Skeletal muscle tissue (tissue), 4 donors: ENCODE measurements around the gene PLG. TPM values are rescaled to one million over a fixed set of nuclear protein-coding genes. Genes with fewer than 3 reads are reported as not detected.
"Not testable (repeated sequence)": the region's sequence is repeated elsewhere in the genome, so short reads cannot be mapped to it uniquely, and the experiment has no call there.

Source experiments
- H3K27ac ChIP-seq: one replicate; pipeline ENCODE4 v1.7.0; 2013; ENCODE audit warnings: mild to moderate bottlenecking, low read depth, low read length, inconsistent platforms
- H3K27me3 ChIP-seq, 3 donors: one replicate each; pipeline ENCODE4 v1.7.0; 2013; ENCODE audit warnings: low read length in 3 of 3; ENCODE audit not compliant: control insufficient read depth in 3 of 3, insufficient read depth in 3 of 3
- H3K36me3 ChIP-seq, 3 donors: one replicate each; pipeline ENCODE4 v1.7.0; 2013; ENCODE audit warnings: low read length in 3 of 3; ENCODE audit not compliant: control insufficient read depth in 3 of 3, insufficient read depth in 3 of 3
- H3K4me1 ChIP-seq, 3 donors: one replicate each; pipeline ENCODE4 v1.7.0; 2013; ENCODE audit warnings: low read length in 3 of 3, mild to moderate bottlenecking in 3 of 3; ENCODE audit not compliant: control insufficient read depth in 3 of 3, insufficient read depth in 3 of 3
- H3K4me3 ChIP-seq, 3 donors: one replicate each; pipeline ENCODE4 v1.7.0; 2013; ENCODE audit warnings: low read length in 3 of 3
- H3K9ac ChIP-seq, 3 donors: one replicate each; pipeline ENCODE4 v1.7.0; 2013; ENCODE audit warnings: low read length in 3 of 3, mild to moderate bottlenecking in 3 of 3, moderate library complexity in 2 of 3, low read depth in 1 of 3
- H3K9me3 ChIP-seq, 3 donors: one replicate each; pipeline ENCODE4 v1.7.0; 2013; ENCODE audit warnings: low read length in 3 of 3; ENCODE audit not compliant: control insufficient read depth in 3 of 3
- total RNA-seq: library from RNA; depleted of rRNA; stranded (reverse); fragments of >200 nt; gene quantifications from one replicate; pipeline ENCODE4 v1.2.3, GENCODE V29; 2014
- donor health status: Osteomylitis.

The PLG gene
- total RNA-seq, 1 donor from 2014 or later = 2.6 TPM

DNA sequence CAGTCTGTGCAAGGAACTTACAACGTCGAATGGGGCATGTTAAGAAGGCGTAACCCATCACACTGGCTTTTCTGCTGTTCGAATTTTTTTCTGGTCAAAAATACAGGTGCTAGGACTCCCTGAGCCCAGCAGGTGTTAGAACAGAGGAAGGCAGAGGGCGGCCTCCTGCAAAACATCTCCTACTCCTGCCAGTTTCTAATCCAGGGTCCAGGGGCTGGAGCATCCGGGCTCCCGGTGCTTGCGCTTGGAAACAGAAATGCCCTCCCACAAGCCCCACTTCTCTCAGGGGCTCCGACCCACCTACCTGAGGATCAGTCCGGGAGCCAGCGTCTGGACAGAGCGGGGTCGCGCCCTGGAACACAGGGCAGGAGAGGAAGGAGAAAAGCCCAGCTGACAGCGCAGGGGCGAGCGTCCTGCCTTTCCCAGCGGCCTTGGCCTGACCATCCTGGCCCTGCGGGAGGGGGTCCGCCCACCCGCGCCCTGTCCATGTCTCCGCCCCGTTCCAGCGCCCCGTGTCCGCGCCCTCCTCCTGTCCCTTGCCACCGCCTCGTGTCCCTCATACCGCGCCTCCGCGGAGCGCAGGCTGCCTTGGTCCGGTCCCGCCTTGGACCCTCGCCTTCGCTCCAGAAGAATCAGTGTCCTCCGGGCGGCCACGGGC is 23.2 kb upstream of the PLG start:
- Histone ChIP-seq H3K9ac (no peak overlapping the region), H3K27ac (no peak overlapping the region), H3K9me3 (peaks cover 0 to 2% (median 0%) of the 10 kb centered on the region in 3 donors), H3K27me3 (peaks cover 0 to 6% (median 0%) of the 10 kb centered on the region in 3 donors), H3K4me1 (no peaks in the 10 kb centered on the region), H3K36me3 (no peaks in the 10 kb centered on the region), H3K4me3 (no peak overlapping the region)

- Histone ChIP-seq H3K4me1 (no peaks in the 10 kb centered on the region), H3K27ac (no peak overlapping the region), H3K9ac (no peak overlapping the region), H3K4me3 (no peak overlapping the region), H3K36me3 (no peaks in the 10 kb centered on the region), H3K27me3 (peaks cover 0 to 6% (median 0%) of the 10 kb centered on the region in 3 donors), H3K9me3 (peaks cover 0 to 2% (median 0%) of the 10 kb centered on the region in 3 donors)
These were observed 22.7 kb upstream of the PLG start for GRCh38 chr6:160679402-160679769.

DNA sequence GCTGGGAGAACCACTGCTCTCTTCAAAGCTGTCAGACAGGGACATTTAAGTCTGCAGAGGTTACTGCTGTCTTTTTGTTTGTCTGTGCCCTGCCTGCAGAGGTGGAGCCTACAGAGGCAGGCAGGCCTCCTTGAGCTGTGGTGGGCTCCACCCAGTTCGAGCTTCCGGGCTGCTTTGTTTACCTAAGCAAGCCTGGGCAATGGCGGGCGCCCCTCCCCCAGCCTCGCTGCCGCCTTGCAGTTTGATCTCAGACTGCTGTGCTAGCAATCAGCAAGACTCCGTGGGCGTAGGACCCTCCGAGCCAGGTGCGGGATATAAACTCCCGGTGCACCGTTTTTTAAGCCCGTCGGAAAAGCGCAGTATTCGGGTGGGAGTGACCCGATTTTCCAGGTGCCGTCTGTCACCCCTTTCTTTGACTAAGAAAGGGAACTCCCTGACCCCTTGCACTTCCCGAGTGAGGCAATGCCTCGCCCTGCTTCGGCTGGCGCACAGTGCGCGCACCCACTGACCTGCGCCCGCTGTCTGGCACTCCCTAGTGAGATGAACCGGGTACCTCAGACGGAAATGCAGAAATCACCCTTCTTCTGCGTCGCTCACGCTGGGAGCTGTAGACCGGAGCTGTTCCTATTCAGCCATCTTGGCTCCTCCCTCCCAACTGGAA is 16.8 kb upstream of the PLG start:
- H3K4me1 ChIP-seq, H3K36me3 ChIP-seq, H3K9me3 ChIP-seq, H3K9ac ChIP-seq, H3K4me3 ChIP-seq, H3K27me3 ChIP-seq, H3K27ac ChIP-seq: not testable (repeated sequence)

GRCh38 chr6:160685762-160686450 is 16.1 kb upstream of the PLG start:
- no peak overlapping the region for H3K27ac ChIP-seq
- H3K4me1 ChIP-seq = no peaks in the 10 kb centered on the region
- no peak overlapping the region for H3K9ac ChIP-seq
- H3K36me3 ChIP-seq = no peaks in the 10 kb centered on the region
- H3K4me3 ChIP-seq = no peak overlapping the region
- H3K9me3 ChIP-seq = no peaks in the 10 kb centered on the region
- no peaks in the 10 kb centered on the region for H3K27me3 ChIP-seq

DNA sequence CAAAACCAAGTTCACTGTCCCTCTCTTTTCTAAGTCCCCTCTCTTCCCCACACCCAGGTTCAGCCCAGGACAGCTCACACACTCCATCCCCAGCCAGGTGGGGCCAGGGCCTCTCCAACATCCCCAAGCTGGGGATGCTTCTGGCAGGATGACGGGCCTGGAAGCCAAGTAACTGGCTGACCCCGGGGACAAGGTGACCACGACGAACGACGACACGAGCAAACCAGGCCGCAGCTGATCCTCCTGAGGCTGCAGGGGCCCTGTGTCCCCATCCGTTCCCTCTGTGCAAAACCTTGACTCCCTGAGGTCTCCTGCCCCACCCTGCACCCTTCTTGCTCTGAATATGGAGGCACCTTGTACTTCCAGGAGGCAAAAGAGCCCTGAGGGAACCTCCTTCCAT is 11.6 kb upstream of the PLG start:
- Histone ChIP-seq H3K27me3 (no peaks in the 10 kb centered on the region), H3K4me3 (no peak overlapping the region), H3K36me3 (no peaks in the 10 kb centered on the region), H3K9ac (no peak overlapping the region), H3K27ac (no peak overlapping the region), H3K4me1 (no peaks in the 10 kb centered on the region), H3K9me3 (no peaks in the 10 kb centered on the region)

DNA sequence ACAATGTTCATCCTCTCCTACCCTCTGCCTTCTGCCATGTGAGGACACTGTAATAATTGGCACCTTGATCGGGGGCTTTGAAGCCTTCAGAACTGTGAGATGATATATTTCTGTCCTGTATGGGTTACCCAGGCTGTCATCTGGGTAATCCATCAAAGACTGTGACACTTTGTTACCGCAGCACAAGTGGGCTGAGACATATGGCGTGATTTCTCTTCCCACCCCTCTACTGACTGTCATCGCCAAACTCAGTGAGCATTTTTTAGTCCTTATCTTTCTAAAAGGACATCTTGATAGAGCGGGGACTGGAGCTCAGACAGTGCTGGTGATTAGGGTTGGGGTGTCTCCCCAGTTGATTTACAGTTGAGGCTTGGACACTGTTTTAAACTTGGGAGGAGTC is 10.4 kb upstream of the PLG start:
- H3K27me3 ChIP-seq = no peaks in the 10 kb centered on the region
- no peaks in the 10 kb centered on the region for H3K4me1 ChIP-seq
- no peak overlapping the region for H3K4me3 ChIP-seq
- no peak overlapping the region for H3K27ac ChIP-seq
- H3K9ac ChIP-seq = no peak overlapping the region
- H3K36me3 ChIP-seq = no peaks in the 10 kb centered on the region
- H3K9me3 ChIP-seq = no peaks in the 10 kb centered on the region

GRCh38 chr6:160692369-160692959 is 9.6 kb upstream of the PLG start:
- no peaks in the 10 kb centered on the region for H3K36me3 ChIP-seq
- no peak overlapping the region for H3K4me3 ChIP-seq
- H3K4me1 ChIP-seq = no peaks in the 10 kb centered on the region
- no peaks in the 10 kb centered on the region for H3K9me3 ChIP-seq
- no peaks in the 10 kb centered on the region for H3K27me3 ChIP-seq
- no peak overlapping the region for H3K9ac ChIP-seq
- H3K27ac ChIP-seq = no peak overlapping the region

GRCh38 chr6:160695025-160695424 is 7.0 kb upstream of the PLG start:
- not testable (repeated sequence) for H3K9me3 ChIP-seq, H3K9ac ChIP-seq, H3K27ac ChIP-seq, H3K4me3 ChIP-seq, H3K4me1 ChIP-seq, H3K36me3 ChIP-seq, H3K27me3 ChIP-seq

DNA sequence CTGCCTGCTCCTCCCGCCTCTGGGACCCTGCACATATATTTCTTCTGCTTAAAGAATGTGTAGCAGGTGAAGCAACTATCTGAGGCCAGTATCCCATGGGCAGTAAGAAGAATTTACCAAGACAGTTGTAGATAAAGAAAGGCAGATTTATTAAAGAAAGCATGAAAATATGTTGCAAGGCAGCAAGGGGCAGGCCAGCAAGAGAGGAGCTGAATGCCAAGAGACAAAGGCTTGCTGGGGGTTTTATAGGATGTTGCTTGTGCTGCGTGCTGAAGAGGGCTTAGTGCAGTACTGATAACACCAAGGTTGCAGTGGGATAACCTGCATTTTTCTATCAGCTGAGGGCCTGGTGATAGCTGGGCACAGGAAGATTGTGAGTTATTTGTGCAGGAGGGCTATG is 6.4 kb upstream of the PLG start:
- H3K9me3 ChIP-seq, H3K4me1 ChIP-seq, H3K4me3 ChIP-seq, H3K27ac ChIP-seq, H3K27me3 ChIP-seq, H3K36me3 ChIP-seq, H3K9ac ChIP-seq: not testable (repeated sequence)

- not testable (repeated sequence) for H3K36me3 ChIP-seq, H3K9me3 ChIP-seq, H3K4me1 ChIP-seq, H3K9ac ChIP-seq, H3K27me3 ChIP-seq, H3K4me3 ChIP-seq, H3K27ac ChIP-seq
These were observed 5.2 kb upstream of the PLG start for GRCh38 chr6:160696884-160697283.
